Medulla oblongata (tissue), 1 donor: Measurements from ENCODE around the gene N4BP2L1.
A peak's percentile ranks its signal among the peaks of the same experiment; 100 is the strongest.
"Not testable (repeated sequence)": the region's sequence is repeated elsewhere in the genome, so short reads cannot be mapped to it uniquely, and the experiment has no call there.

Experiments
- DNase-seq: peaks from one replicate; pipeline ENCODE4 v3.0.0-alpha.2; 2015; ENCODE audit errors: extremely low spot score

N4BP2L1 gene

GRCh38 chr13:32390484-32390883, 37.4 kb downstream of the N4BP2L1 start:
- DNase-seq = no peak

GRCh38 chr13:32390048-32390447, 37.9 kb downstream of the N4BP2L1 start:
- DNase-seq = no peak

- no peak for DNase-seq
Observed at GRCh38 chr13:32385410-32385809, 42.5 kb downstream of the N4BP2L1 start.

GRCh38 chr13:32384702-32385101, 43.2 kb downstream of the N4BP2L1 start:
- DNase-seq = no peak

- DNase-seq = no peak
Observed at GRCh38 chr13:32383836-32384618, 43.9 kb downstream of the N4BP2L1 start.

GRCh38 chr13:32381539-32381938, 46.4 kb downstream of the N4BP2L1 start:
- peak; percentile 73 for DNase-seq

- DNase-seq = no peak
Observed at GRCh38 chr13:32378012-32378411, 49.9 kb downstream of the N4BP2L1 start.

GRCh38 chr13:32376642-32377415, 51.1 kb downstream of the N4BP2L1 start:
- no peak for DNase-seq

- DNase-seq = no peak
Observed at GRCh38 chr13:32370805-32371204, 57.1 kb downstream of the N4BP2L1 start.

- DNase-seq = no peak
Observed at GRCh38 chr13:32362574-32362973, 65.4 kb downstream of the N4BP2L1 start.

GRCh38 chr13:32355935-32356334, 72.0 kb downstream of the N4BP2L1 start:
- not testable (repeated sequence) for DNase-seq

GRCh38 chr13:32354040-32354439, 73.9 kb downstream of the N4BP2L1 start:
- no peak for DNase-seq

GRCh38 chr13:32350839-32351441, 77.0 kb downstream of the N4BP2L1 start:
- not testable (repeated sequence) for DNase-seq
